CD4-positive, alpha-beta T cell (primary cell): ENCODE results near the gene KCNH1. TPM values are rescaled to one million over a fixed set of nuclear protein-coding genes. Genes with fewer than 3 reads are reported as not detected.

ENCODE experiments used
- ATAC-seq: fragments of 200-7000 bp; cut with Tn5 transposase; one replicate; pipeline ENCODE4 v1.10.0; 2022; ENCODE audit warnings: mild to moderate bottlenecking; ENCODE audit not compliant: poor library complexity
- CTCF ChIA-PET: fragments of 350-600 bp; sonication (Branson Sonifier 250); formaldehyde crosslinking; loops from one replicate; lab custom pipeline; 2021; ENCODE audit warnings: antibody characterized with exemption, inconsistent platforms; lab: Charles Lee
- POLR2A ChIA-PET: fragments of 350-600 bp; sonication (Branson Sonifier 250); formaldehyde crosslinking; loops from one replicate; lab custom pipeline; 2021; ENCODE audit warnings: antibody characterized with exemption, inconsistent platforms; lab: Charles Lee
- DNase-seq, 14 experiments: peaks; one replicate each; pipeline ENCODE4 v3.0.0-alpha.2; 2013 to 2020; ENCODE audit warnings: mixed read lengths in 2 of 14
- H3K27ac ChIP-seq, 2 donors: one replicate each; pipeline versions ENCODE4 v1.5.1 to v1.7.0; 2013; ENCODE audit warnings: low read length in 2 of 2, low read depth in 1 of 2, mild to moderate bottlenecking in 1 of 2
- H3K27me3 ChIP-seq, 2 experiments: 1 replicate in 1 of 2; 2 replicates in 1 of 2; pipeline versions ENCODE4 v1.6.1 to v1.7.0; 2013; ENCODE audit warnings: low read length in 2 of 2, control low read depth in 1 of 2, mild to moderate bottlenecking in 1 of 2, moderate library complexity in 1 of 2; ENCODE audit not compliant: insufficient read depth in 2 of 2, control insufficient read depth in 1 of 2
- H3K36me3 ChIP-seq: one replicate; pipeline ENCODE4 v1.6.1; 2013; ENCODE audit warnings: low read length, control low read depth; ENCODE audit not compliant: insufficient read depth
- H3K4me1 ChIP-seq: one replicate; pipeline ENCODE4 v1.6.1; 2013; ENCODE audit warnings: low read length, control low read depth; ENCODE audit not compliant: insufficient read depth
- H3K4me3 ChIP-seq: one replicate; pipeline ENCODE4 v1.5.1; 2013; ENCODE audit warnings: mild to moderate bottlenecking, low read length, moderate library complexity
- H3K9me3 ChIP-seq, 2 experiments: 1 replicate in 1 of 2; 2 replicates in 1 of 2; pipeline versions ENCODE4 v1.6.1 to v1.7.0; 2013; ENCODE audit warnings: low read length in 2 of 2, mild to moderate bottlenecking in 2 of 2, control low read depth in 1 of 2, moderate library complexity in 1 of 2; ENCODE audit not compliant: control insufficient read depth in 1 of 2, insufficient read depth in 1 of 2
- H3K27ac Mint-ChIP-seq: one replicate; pipeline ENCODE4 v1.8.0; 2020; ENCODE audit warnings: mixed read lengths
- H3K27me3 Mint-ChIP-seq: one replicate; pipeline ENCODE4 v1.8.0; 2021; ENCODE audit warnings: mixed read lengths
- H3K36me3 Mint-ChIP-seq: one replicate; pipeline ENCODE4 v1.8.0; 2021; ENCODE audit warnings: low read depth, mixed read lengths
- H3K4me1 Mint-ChIP-seq: one replicate; pipeline ENCODE4 v1.8.0; 2021; ENCODE audit warnings: low read depth, mixed read lengths
- H3K4me3 Mint-ChIP-seq: one replicate; pipeline ENCODE4 v1.8.0; 2020; ENCODE audit warnings: mild to moderate bottlenecking, mixed read lengths
- H3K9me3 Mint-ChIP-seq: one replicate; pipeline ENCODE4 v1.8.0; 2020; ENCODE audit warnings: mixed read lengths
- intact Hi-C, 2 experiments: fragments of 100-400 bp; cut with DNase I in 1 of 2; cut with micrococcal nuclease in 1 of 2; formaldehyde crosslinking; loops; one replicate each; pipeline versions ENCODE4 v1.15.1 to v1.9.0; 2023 to 2025; cut with DNase I, micrococcal nuclease
- total RNA-seq, 174 experiments: library from RNA in 2 of 174; stranded (reverse) in 2 of 174; gene quantifications; one replicate each; pipeline ENCODE4 v1.2.3 and lab custom pipeline; 2021 to 2026
- TF ChIP-seq, protein P1 (sequence below): fragments of 200-600 bp; IDR thresholded peaks from one replicate; pipeline ENCODE4 v1.8.0; 2022; ENCODE audit warnings: antibody characterized with exemption, mild to moderate bottlenecking

Gene KCNH1
- total RNA-seq, 2 experiments from 2014 or later, result not detected

DNA sequence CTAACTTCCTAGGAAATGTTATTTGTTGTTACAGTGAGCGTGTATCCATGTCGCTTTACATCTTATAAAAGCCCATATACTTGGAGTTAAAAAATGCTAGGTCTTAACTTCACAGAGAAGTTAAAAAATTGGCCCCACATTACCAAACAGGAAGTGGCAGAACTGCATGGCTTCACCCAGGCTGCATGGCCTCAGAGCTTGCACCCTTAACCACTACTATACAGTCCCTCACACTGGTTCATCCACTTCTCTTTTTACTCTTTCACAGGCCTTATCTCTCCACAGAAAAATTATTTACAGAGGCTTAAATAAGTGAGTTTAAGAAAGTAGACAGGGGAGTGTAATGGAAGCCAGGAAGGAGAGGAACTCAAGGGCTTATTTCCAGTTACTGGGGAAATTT, 402.8 kb downstream of the KCNH1 start:
- ChIA-PET POLR2A (no interaction called here), CTCF (no interaction called here)
- H3K9me3 ChIP-seq, result no peaks in the 10 kb centered on the region
- Mint-ChIP-seq H3K36me3 (no peaks in the 10 kb centered on the region), H3K27me3 (peaks cover 12% of the 10 kb centered on the region), H3K27ac (no peak overlapping the region), H3K4me1 (no peaks in the 10 kb centered on the region), H3K4me3 (no peak overlapping the region), H3K9me3 (no peaks in the 10 kb centered on the region)
- no peak for DNase-seq
- intact Hi-C loops, result no loop called here
- H3K27me3 ChIP-seq, result peaks cover 2 to 11% of the 10 kb centered on the region in 2 experiments
- TF ChIP-seq, protein P1, sequence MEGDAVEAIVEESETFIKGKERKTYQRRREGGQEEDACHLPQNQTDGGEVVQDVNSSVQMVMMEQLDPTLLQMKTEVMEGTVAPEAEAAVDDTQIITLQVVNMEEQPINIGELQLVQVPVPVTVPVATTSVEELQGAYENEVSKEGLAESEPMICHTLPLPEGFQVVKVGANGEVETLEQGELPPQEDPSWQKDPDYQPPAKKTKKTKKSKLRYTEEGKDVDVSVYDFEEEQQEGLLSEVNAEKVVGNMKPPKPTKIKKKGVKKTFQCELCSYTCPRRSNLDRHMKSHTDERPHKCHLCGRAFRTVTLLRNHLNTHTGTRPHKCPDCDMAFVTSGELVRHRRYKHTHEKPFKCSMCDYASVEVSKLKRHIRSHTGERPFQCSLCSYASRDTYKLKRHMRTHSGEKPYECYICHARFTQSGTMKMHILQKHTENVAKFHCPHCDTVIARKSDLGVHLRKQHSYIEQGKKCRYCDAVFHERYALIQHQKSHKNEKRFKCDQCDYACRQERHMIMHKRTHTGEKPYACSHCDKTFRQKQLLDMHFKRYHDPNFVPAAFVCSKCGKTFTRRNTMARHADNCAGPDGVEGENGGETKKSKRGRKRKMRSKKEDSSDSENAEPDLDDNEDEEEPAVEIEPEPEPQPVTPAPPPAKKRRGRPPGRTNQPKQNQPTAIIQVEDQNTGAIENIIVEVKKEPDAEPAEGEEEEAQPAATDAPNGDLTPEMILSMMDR, result no peak
- H3K27ac ChIP-seq, result no peak overlapping the region
- no peak for ATAC-seq
- no peak overlapping the region for H3K4me3 ChIP-seq
- no peaks in the 10 kb centered on the region for H3K4me1 ChIP-seq
- H3K36me3 ChIP-seq, result no peaks in the 10 kb centered on the region

DNA sequence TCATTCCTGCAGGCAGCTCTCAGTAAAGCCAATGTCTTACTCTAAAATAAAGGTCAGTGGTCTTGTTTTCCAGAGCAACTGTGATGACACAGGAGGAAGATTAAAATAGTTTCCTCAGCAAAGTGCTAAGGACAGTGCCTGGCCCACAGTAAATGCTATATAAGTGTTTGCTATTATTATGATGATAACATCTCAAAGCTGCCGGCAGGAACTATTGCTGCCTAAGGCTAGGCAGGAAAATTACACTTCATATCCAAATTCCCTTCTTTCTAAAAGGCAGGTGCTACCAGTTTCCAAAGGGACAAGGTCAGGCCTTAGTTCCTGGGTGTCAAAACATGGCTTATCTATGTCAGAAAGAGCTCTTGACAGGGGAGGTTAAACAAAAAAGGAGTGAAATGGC, 403.9 kb downstream of the KCNH1 start:
- Histone ChIP-seq H3K4me1 (no peaks in the 10 kb centered on the region), H3K4me3 (no peak overlapping the region), H3K9me3 (no peaks in the 10 kb centered on the region), H3K36me3 (no peaks in the 10 kb centered on the region), H3K27me3 (peaks cover 11 to 12% of the 10 kb centered on the region in 2 experiments), H3K27ac (no peak overlapping the region)
- ChIA-PET CTCF (no interaction called here), POLR2A (no interaction called here)
- no peak for DNase-seq
- no peak for ATAC-seq
- Mint-ChIP-seq H3K27ac (no peak overlapping the region), H3K27me3 (peaks cover 12% of the 10 kb centered on the region), H3K4me1 (no peaks in the 10 kb centered on the region), H3K9me3 (no peaks in the 10 kb centered on the region), H3K36me3 (no peaks in the 10 kb centered on the region), H3K4me3 (no peak overlapping the region)
- intact Hi-C loops, result no loop called here
- TF ChIP-seq, protein P1, result no peak

DNA sequence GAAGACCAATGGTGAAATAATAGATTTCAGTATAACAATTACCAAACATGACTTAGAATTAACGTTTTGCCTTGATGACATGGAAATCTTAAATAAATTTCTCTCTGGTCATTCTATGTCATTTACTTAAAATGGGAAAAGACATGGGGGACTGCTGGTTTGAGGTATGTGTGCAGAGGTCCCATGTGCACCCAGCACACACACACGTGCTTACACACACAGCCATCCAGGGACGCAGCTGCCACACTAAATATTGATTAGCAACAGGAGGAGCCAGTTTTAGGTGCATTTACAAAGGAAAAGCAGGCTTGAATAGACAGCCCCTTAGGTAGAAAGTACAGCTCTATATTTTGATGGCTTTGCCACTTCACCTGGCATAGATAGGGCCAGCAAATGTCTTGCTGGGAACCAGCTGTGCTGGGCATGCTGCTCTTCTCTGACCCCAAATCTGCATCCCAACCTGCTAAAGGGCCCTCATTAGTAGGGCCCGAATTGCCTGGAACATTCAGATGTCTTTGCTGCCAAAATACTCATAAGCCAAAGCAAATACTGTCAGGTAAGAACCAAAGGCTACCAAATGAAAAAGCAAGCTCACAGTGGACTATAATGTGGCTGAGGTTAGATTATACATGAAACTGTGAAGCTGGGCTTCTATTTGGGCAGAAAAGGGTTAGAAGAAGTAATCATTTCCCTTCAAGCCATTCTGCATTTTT, 405.4 kb downstream of the KCNH1 start:
- CTCF ChIA-PET, result no interaction called here
- H3K36me3 ChIP-seq, result no peaks in the 10 kb centered on the region
- peaks cover 6 to 12% of the 10 kb centered on the region in 2 experiments for H3K27me3 ChIP-seq
- H3K9me3 ChIP-seq, result no peaks in the 10 kb centered on the region
- TF ChIP-seq, protein P1, result no peak
- H3K4me1 ChIP-seq, result no peaks in the 10 kb centered on the region
- POLR2A ChIA-PET, result no interaction called here
- intact Hi-C loops, result no loop called here
- ATAC-seq (no peak), DNase-seq (no peak)
- Mint-ChIP-seq H3K4me3 (no peak overlapping the region), H3K27ac (no peak overlapping the region), H3K4me1 (no peaks in the 10 kb centered on the region), H3K9me3 (no peaks in the 10 kb centered on the region), H3K27me3 (peaks cover 12% of the 10 kb centered on the region), H3K36me3 (no peaks in the 10 kb centered on the region)
- H3K4me3 ChIP-seq, result no peak overlapping the region
- no peak overlapping the region for H3K27ac ChIP-seq
